ENCODE results near the gene HSPA12B. TPM values are rescaled to one million over a fixed set of nuclear protein-coding genes. Genes with fewer than 3 reads are reported as not detected.

Gene HSPA12B
- polyA plus RNA-seq, 1 donor from 2014 or later = not detected

DNA sequence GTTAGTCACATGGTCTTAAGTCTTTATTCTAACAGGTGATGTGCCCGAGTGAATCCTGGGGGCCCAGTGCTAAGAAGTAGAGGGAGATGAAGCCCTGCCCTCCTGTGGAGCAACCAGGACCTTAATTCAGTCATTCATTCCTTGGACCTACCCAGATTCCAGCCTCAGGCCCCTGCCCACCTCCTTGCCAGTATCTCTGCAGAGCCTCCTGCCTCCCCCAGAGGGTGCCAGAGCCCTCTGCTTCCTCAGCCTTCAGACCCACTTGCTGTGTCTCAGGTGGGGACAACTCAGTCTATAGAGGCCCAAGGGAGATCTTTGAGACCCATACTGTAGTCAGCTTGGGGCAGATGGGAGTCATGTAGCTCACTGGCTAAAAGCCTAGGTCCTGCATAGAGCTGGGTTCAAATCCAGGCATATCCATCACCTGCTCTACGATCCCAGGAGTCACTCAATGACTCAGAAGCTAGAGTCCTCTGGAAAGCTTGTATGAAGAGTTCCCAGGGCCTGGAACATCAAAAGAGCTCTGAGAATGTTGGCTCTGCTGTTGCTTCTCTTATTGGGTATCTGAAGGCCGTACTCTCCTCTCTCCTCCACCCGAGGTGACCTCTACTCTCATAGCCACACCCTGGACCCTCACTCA, 16.2 kb upstream of the HSPA12B start (continued):
- no peak for TF ChIP-seq MXI1 (conservative IDR thresholded peaks at IDR 0.05; ENCODE audit: poor library complexity, severe bottlenecking)

DNA sequence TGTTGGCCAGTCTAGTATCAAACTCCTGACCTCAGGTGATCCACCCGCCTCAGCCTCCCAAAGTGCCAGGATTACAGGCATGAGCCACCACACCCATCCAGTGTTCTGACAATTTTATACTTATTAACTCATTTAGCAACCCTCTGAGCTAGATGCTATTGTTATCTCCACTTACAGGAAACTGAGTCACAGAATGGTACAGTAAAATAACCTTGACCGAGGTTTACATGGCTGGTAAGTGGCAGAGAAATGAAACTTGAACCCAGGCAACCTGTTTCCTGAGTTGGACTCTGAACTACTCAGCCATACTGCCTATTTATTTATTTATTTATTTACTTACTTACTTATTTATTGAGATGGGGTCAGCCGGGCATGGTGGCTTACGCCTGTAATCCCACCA, 13.4 kb upstream of the HSPA12B start:
- Histone ChIP-seq H3K4me3 (ENCODE audit: low read length) (no peak overlapping the region), H3K79me2 (replicated peaks; ENCODE audit: insufficient read depth, low read length) (no peaks in the 10 kb centered on the region), H3K9me3 (ENCODE audit: low read length) (no peaks in the 10 kb centered on the region), H3F3A (ENCODE audit: insufficient read depth, low read length, poor library complexity, severe bottlenecking) (no peaks in the 10 kb centered on the region), H3K9me2 (ENCODE audit: insufficient read depth, low read length) (no peaks in the 10 kb centered on the region), H3K9ac (ENCODE audit: low read length) (no peak overlapping the region), H4K20me1 (ENCODE audit: insufficient read depth) (no peaks in the 10 kb centered on the region), H3K4me2 (ENCODE audit: low read length) (no peak overlapping the region), H3K27ac (ENCODE audit: low read length) (no peak overlapping the region), H3K36me3 (ENCODE audit: insufficient read depth, low read length) (no peaks in the 10 kb centered on the region), H2AFZ (ENCODE audit: low read depth, low read length) (no peak overlapping the region), H3K27me3 (ENCODE audit: insufficient read depth, low read depth, low read length) (no peaks in the 10 kb centered on the region)
- TF ChIP-seq EP300 (conservative IDR thresholded peaks at IDR 0.05; ENCODE audit: poor library complexity, severe bottlenecking) = no peak
- no peak for TF ChIP-seq SMC3 (conservative IDR thresholded peaks at IDR 0.05; ENCODE audit: poor library complexity)
- TF ChIP-seq, protein P1, sequence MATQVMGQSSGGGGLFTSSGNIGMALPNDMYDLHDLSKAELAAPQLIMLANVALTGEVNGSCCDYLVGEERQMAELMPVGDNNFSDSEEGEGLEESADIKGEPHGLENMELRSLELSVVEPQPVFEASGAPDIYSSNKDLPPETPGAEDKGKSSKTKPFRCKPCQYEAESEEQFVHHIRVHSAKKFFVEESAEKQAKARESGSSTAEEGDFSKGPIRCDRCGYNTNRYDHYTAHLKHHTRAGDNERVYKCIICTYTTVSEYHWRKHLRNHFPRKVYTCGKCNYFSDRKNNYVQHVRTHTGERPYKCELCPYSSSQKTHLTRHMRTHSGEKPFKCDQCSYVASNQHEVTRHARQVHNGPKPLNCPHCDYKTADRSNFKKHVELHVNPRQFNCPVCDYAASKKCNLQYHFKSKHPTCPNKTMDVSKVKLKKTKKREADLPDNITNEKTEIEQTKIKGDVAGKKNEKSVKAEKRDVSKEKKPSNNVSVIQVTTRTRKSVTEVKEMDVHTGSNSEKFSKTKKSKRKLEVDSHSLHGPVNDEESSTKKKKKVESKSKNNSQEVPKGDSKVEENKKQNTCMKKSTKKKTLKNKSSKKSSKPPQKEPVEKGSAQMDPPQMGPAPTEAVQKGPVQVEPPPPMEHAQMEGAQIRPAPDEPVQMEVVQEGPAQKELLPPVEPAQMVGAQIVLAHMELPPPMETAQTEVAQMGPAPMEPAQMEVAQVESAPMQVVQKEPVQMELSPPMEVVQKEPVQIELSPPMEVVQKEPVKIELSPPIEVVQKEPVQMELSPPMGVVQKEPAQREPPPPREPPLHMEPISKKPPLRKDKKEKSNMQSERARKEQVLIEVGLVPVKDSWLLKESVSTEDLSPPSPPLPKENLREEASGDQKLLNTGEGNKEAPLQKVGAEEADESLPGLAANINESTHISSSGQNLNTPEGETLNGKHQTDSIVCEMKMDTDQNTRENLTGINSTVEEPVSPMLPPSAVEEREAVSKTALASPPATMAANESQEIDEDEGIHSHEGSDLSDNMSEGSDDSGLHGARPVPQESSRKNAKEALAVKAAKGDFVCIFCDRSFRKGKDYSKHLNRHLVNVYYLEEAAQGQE (IDR thresholded peaks at IDR 0.05; ENCODE audit: borderline replicate concordance) = no peak
- no peak for TF ChIP-seq TAF1 (IDR thresholded peaks at IDR 0.05; ENCODE audit: low read depth)
- no peak for TF ChIP-seq EZH2 (IDR thresholded peaks at IDR 0.05; ENCODE audit: borderline replicate concordance, insufficient read depth, low read length, poor library complexity, severe bottlenecking)
- no peak for TF ChIP-seq POLR2AphosphoS5 (IDR thresholded peaks at IDR 0.05)
- TF ChIP-seq, protein P2, sequence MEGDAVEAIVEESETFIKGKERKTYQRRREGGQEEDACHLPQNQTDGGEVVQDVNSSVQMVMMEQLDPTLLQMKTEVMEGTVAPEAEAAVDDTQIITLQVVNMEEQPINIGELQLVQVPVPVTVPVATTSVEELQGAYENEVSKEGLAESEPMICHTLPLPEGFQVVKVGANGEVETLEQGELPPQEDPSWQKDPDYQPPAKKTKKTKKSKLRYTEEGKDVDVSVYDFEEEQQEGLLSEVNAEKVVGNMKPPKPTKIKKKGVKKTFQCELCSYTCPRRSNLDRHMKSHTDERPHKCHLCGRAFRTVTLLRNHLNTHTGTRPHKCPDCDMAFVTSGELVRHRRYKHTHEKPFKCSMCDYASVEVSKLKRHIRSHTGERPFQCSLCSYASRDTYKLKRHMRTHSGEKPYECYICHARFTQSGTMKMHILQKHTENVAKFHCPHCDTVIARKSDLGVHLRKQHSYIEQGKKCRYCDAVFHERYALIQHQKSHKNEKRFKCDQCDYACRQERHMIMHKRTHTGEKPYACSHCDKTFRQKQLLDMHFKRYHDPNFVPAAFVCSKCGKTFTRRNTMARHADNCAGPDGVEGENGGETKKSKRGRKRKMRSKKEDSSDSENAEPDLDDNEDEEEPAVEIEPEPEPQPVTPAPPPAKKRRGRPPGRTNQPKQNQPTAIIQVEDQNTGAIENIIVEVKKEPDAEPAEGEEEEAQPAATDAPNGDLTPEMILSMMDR (IDR thresholded peaks at IDR 0.05; ENCODE audit: poor library complexity, severe bottlenecking) = no peak
- TF ChIP-seq RAD21 (conservative IDR thresholded peaks at IDR 0.05) = no peak
- no peak for TF ChIP-seq MXI1 (conservative IDR thresholded peaks at IDR 0.05; ENCODE audit: poor library complexity, severe bottlenecking)

DNA sequence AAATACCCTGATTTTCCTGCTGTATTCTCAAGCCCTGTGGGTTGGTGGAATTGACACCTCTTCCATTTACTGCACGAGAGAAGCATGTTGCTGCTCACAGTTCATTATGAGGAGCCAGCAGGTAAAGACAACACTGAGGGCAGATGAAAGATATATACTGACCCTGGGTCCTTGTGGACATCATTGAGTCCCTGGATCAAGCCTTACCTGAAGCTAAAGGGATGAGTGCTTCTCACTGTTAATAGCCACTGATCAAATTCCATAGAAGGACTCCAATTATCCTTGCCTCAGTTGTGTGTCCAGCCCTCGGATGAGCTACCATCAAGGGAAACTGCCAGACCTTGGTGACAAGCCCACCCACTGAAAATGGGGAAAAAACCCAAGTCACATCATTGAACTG, 12.4 kb upstream of the HSPA12B start:
- Histone ChIP-seq H3K79me2 (replicated peaks; ENCODE audit: insufficient read depth, low read length) (no peaks in the 10 kb centered on the region), H3K27ac (ENCODE audit: low read length) (no peak overlapping the region), H4K20me1 (ENCODE audit: insufficient read depth) (no peaks in the 10 kb centered on the region), H3F3A (ENCODE audit: insufficient read depth, low read length, poor library complexity, severe bottlenecking) (no peaks in the 10 kb centered on the region), H3K9me2 (ENCODE audit: insufficient read depth, low read length) (no peaks in the 10 kb centered on the region), H3K9me3 (ENCODE audit: low read length) (no peaks in the 10 kb centered on the region), H2AFZ (ENCODE audit: low read depth, low read length) (no peak overlapping the region), H3K27me3 (ENCODE audit: insufficient read depth, low read depth, low read length) (no peaks in the 10 kb centered on the region), H3K4me3 (ENCODE audit: low read length) (no peak overlapping the region), H3K9ac (ENCODE audit: low read length) (no peak overlapping the region), H3K36me3 (ENCODE audit: insufficient read depth, low read length) (no peaks in the 10 kb centered on the region), H3K4me2 (ENCODE audit: low read length) (no peak overlapping the region)
- TF ChIP-seq, protein P1 (IDR thresholded peaks at IDR 0.05; ENCODE audit: borderline replicate concordance) = no peak
- TF ChIP-seq POLR2AphosphoS5 (IDR thresholded peaks at IDR 0.05) (no peak), MXI1 (conservative IDR thresholded peaks at IDR 0.05; ENCODE audit: poor library complexity, severe bottlenecking) (no peak), EP300 (conservative IDR thresholded peaks at IDR 0.05; ENCODE audit: poor library complexity, severe bottlenecking) (no peak), EZH2 (IDR thresholded peaks at IDR 0.05; ENCODE audit: borderline replicate concordance, insufficient read depth, low read length, poor library complexity, severe bottlenecking) (no peak), RAD21 (conservative IDR thresholded peaks at IDR 0.05) (no peak), TAF1 (IDR thresholded peaks at IDR 0.05; ENCODE audit: low read depth) (no peak), SMC3 (conservative IDR thresholded peaks at IDR 0.05; ENCODE audit: poor library complexity) (no peak)
